PC-3 (cell line): Measurements from ENCODE around the gene CLCF1. TPM values are rescaled to one million over a fixed set of nuclear protein-coding genes. Genes with fewer than 3 reads are reported as not detected.
A peak's percentile ranks its signal among the peaks of the same experiment; 100 is the strongest.
"Not testable (repeated sequence)": the region's sequence is repeated elsewhere in the genome, so short reads cannot be mapped to it uniquely, and the experiment has no call there.

Experiments used
- ATAC-seq: fragments of 200-7000 bp; cut with Tn5 transposase; 2 replicates; pipeline ENCODE4 v1.9.1; 2020; ENCODE audit warnings: mild to moderate bottlenecking, moderate library complexity
- BruUV-seq: library from RNA; stranded (reverse); fragments of 400-500 nt; replicated peaks from 2 replicates; lab custom pipeline; 2021; lab: Mats Ljungman, UMichigan
- CTCF ChIA-PET: fragments of 300-600 bp; sonication (Branson Sonifier 250); formaldehyde crosslinking; loops from one replicate; lab custom pipeline; 2022; ENCODE audit warnings: antibody characterized with exemption; lab: Charles Lee
- POLR2A ChIA-PET: fragments of 300-600 bp; sonication (Branson Sonifier 250); formaldehyde crosslinking; loops from one replicate; lab custom pipeline; 2022; ENCODE audit warnings: antibody characterized with exemption; ENCODE audit not compliant: unreplicated experiment; lab: Charles Lee
- DNase-seq: peaks from one replicate; pipeline ENCODE4 v3.0.0-alpha.2; 2015
- H2AFZ ChIP-seq: fragments of 300-600 bp; sonication (generic); 2 replicates; pipeline ENCODE4 v1.6.0; 2016; ENCODE audit warnings: antibody characterized with exemption, low read length
- H3F3A ChIP-seq: fragments of 300-600 bp; sonication (generic); one replicate; pipeline ENCODE4 v1.6.0; 2017; ENCODE audit warnings: antibody characterized with exemption, low read length, control low read depth, mild to moderate bottlenecking; ENCODE audit not compliant: unreplicated experiment
- H3K27ac ChIP-seq: fragments of 300-600 bp; sonication (generic); 2 replicates; pipeline ENCODE4 v1.5.1; 2016; ENCODE audit warnings: mild to moderate bottlenecking, low read length
- H3K27me3 ChIP-seq: fragments of 300-600 bp; sonication (generic); 2 replicates; pipeline ENCODE4 v1.6.1; 2016; ENCODE audit warnings: low read length, mixed read lengths
- H3K36me3 ChIP-seq: fragments of 300-600 bp; sonication (generic); 2 replicates; pipeline ENCODE4 v1.6.1; 2016; ENCODE audit warnings: low read depth, mixed run types, low read length, mixed read lengths
- H3K4me1 ChIP-seq: fragments of 300-600 bp; sonication (generic); 2 replicates; pipeline ENCODE4 v1.5.1; 2016; ENCODE audit warnings: low read length; ENCODE audit not compliant: insufficient read depth
- H3K4me2 ChIP-seq: fragments of 300-600 bp; sonication (generic); 2 replicates; pipeline ENCODE4 v1.6.0; 2016; ENCODE audit warnings: low read length
- H3K4me3 ChIP-seq: fragments of 300-600 bp; sonication (generic); 2 replicates; pipeline ENCODE4 v1.5.1; 2016; ENCODE audit warnings: mild to moderate bottlenecking, low read length, mixed read lengths
- H3K79me2 ChIP-seq: fragments of 300-600 bp; sonication (generic); 2 replicates; pipeline ENCODE4 v1.6.1; 2017; ENCODE audit warnings: low read length, mixed read lengths
- H3K9ac ChIP-seq: fragments of 300-600 bp; sonication (generic); 2 replicates; pipeline ENCODE4 v1.6.0; 2016; ENCODE audit warnings: mild to moderate bottlenecking, low read length
- H3K9me2 ChIP-seq: fragments of 300-600 bp; sonication (generic); replicated peaks from 2 replicates; pipeline ENCODE4 v1.6.1; 2016; ENCODE audit warnings: mixed run types, low read length, mixed read lengths
- H3K9me3 ChIP-seq: fragments of 300-600 bp; sonication (generic); 2 replicates; pipeline ENCODE4 v1.6.1; 2016; ENCODE audit warnings: low read length, mixed read lengths
- H4K20me1 ChIP-seq: fragments of 300-600 bp; sonication (generic); 2 replicates; pipeline ENCODE4 v1.6.1; 2016; ENCODE audit warnings: low read length, mixed read lengths
- EZH2 ChIP-seq: fragments of 300-600 bp; sonication (generic); IDR thresholded peaks from one replicate; pipeline ENCODE4 v1.6.1; 2017; ENCODE audit warnings: antibody characterized with exemption, mild to moderate bottlenecking, low read length; ENCODE audit not compliant: unreplicated experiment
- EZH2phosphoT487 ChIP-seq: fragments of 300-600 bp; sonication (generic); IDR thresholded peaks from 2 replicates; pipeline ENCODE4 v1.6.1; 2018; ENCODE audit warnings: mild to moderate bottlenecking, antibody characterized with exemption, low read length, borderline replicate concordance
- intact Hi-C: fragments of 100-400 bp; cut with micrococcal nuclease; formaldehyde crosslinking; loops from 2 replicates; pipeline ENCODE4 v1.9.0; 2023
- total RNA-seq: library from RNA; depleted of rRNA; stranded (reverse); fragments of >200 nt; gene quantifications from 2 replicates; pipeline ENCODE4 v1.2.3, GENCODE V29; 2014
- TF ChIP-seq, protein P1 (sequence below): fragments of 300-600 bp; sonication (generic); conservative IDR thresholded peaks from 2 replicates; pipeline ENCODE4 v1.5.1; 2017; ENCODE audit warnings: antibody characterized with exemption, low read depth, mild to moderate bottlenecking, low read length

CLCF1 gene
- total RNA-seq, 1 experiment from 2014 or later, result 48.3 TPM

DNA sequence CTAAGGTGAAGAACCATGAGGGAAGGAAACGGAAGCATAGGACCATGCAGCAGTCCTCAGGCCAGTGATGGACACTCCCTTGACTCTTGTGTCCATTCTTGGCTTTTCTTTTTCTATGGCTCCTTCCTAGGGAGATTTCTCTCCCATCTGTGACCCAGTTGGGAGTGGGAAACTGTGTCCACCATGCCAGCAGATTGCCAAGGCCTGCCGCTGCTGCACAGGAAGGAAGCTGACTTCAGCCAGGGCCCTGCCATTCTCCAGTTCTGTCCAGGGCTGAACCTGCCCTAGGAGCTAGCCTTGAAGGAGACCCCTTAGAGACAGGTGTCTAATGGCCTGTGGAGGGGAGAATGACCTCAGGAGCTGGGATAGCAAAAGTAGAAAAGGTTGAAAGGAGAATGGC, 52.7 kb downstream of the CLCF1 start:
- H3K9me2 ChIP-seq, result no peaks in the 10 kb centered on the region
- no peaks in the 10 kb centered on the region for H3K9me3 ChIP-seq
- H3K4me1 ChIP-seq, result peaks cover 12% of the 10 kb centered on the region; the same call in 1 of the 2 replicates
- H3K4me2 ChIP-seq, result no peak overlapping the region
- H3K4me3 ChIP-seq, result no peak overlapping the region
- H3K79me2 ChIP-seq, result peaks cover 21% of the 10 kb centered on the region
- H3K27ac ChIP-seq, result no peak overlapping the region
- no TSS peak for BruUV-seq
- H3K9ac ChIP-seq, result no peak overlapping the region
- no peaks in the 10 kb centered on the region for H3K27me3 ChIP-seq
- ATAC-seq (no peak), DNase-seq (no peak)
- CTCF ChIA-PET, result no interaction called here
- intact Hi-C loops, result no loop called here
- no peak overlapping the region for H2AFZ ChIP-seq
- H3K36me3 ChIP-seq, result no peaks in the 10 kb centered on the region
- H4K20me1 ChIP-seq, result no peaks in the 10 kb centered on the region
- no peaks in the 10 kb centered on the region for H3F3A ChIP-seq
- POLR2A ChIA-PET, result no interaction called here
- no peak for TF ChIP-seq EZH2
- TF ChIP-seq EZH2phosphoT487, result no peak
- TF ChIP-seq, protein P1, sequence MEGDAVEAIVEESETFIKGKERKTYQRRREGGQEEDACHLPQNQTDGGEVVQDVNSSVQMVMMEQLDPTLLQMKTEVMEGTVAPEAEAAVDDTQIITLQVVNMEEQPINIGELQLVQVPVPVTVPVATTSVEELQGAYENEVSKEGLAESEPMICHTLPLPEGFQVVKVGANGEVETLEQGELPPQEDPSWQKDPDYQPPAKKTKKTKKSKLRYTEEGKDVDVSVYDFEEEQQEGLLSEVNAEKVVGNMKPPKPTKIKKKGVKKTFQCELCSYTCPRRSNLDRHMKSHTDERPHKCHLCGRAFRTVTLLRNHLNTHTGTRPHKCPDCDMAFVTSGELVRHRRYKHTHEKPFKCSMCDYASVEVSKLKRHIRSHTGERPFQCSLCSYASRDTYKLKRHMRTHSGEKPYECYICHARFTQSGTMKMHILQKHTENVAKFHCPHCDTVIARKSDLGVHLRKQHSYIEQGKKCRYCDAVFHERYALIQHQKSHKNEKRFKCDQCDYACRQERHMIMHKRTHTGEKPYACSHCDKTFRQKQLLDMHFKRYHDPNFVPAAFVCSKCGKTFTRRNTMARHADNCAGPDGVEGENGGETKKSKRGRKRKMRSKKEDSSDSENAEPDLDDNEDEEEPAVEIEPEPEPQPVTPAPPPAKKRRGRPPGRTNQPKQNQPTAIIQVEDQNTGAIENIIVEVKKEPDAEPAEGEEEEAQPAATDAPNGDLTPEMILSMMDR, result no peak

DNA sequence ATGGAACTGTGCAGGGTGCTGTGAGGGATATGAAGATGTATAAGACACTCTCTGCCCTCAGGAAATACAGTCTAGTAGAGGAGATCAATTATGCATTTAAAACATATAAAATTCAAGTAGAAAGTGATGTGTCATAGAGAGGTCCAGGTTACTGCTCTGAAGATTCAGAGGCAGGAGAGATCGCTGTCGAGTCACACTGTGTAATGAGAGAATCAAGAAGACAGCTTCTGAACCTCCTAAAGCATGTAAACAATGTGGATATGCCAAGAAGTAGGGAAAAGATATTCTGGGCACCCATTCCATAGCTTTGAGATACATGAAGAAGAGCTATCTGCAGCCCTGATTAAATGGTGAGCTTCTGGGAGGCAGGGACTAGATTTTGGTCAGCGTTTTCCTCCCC, 53.4 kb downstream of the CLCF1 start:
- Histone ChIP-seq H3K27me3 (no peaks in the 10 kb centered on the region), H3K4me1 (peaks cover 12% of the 10 kb centered on the region; the same call in 1 of the 2 replicates), H3K36me3 (no peaks in the 10 kb centered on the region), H3F3A (no peaks in the 10 kb centered on the region), H3K79me2 (peaks cover 21% of the 10 kb centered on the region), H3K9me2 (no peaks in the 10 kb centered on the region), H3K4me2 (no peak overlapping the region), H3K27ac (no peak overlapping the region), H3K9ac (no peak overlapping the region), H3K9me3 (no peaks in the 10 kb centered on the region), H3K4me3 (no peak overlapping the region), H4K20me1 (no peaks in the 10 kb centered on the region), H2AFZ (no peak overlapping the region)
- no peak for TF ChIP-seq EZH2phosphoT487
- TF ChIP-seq, protein P1, result no peak
- TF ChIP-seq EZH2, result no peak
- peak; percentile 27 for DNase-seq
- ChIA-PET POLR2A (no interaction called here), CTCF (no interaction called here)
- intact Hi-C loops, result no loop called here
- ATAC-seq, result no peak
- no TSS peak for BruUV-seq

DNA sequence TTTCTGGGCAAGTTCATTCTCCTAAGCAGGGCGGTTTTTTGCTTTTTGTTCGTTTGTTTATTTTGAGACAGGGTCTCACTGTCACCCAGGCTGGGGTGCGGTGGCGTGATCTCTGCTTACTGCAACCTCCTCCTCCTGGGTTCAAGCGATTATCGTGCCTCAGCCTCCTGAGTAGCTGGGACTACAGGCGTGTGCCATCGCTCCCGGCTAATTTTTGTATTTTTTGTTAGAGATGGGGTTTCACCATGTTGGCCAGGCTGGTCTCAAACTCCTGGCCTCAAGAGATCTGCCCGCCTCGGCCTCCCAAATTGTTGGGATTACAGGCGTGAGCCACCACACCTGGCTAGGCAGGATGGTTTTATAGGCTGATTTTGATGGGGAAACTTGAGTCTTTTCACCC, 54.5 kb downstream of the CLCF1 start:
- Histone ChIP-seq H3K9ac (peak overlapping the region; percentile 80; the same call in 1 of the 2 replicates), H3K79me2 (peaks cover 21% of the 10 kb centered on the region), H3K4me3 (peak overlapping the region; percentile 75), H3K4me1 (peaks cover 12% of the 10 kb centered on the region; the same call in 1 of the 2 replicates), H3K4me2 (peak overlapping the region; percentile 99)
- intact Hi-C loops, result loop anchor here (5.0 kb wide), 1 partner anchor 237 kb away; no protein-coding TSS in a partner anchor
- DNase-seq, H3K27me3 ChIP-seq, H4K20me1 ChIP-seq, POLR2A ChIA-PET, H3K27ac ChIP-seq, ATAC-seq, H3K36me3 ChIP-seq, H2AFZ ChIP-seq, H3K9me2 ChIP-seq, H3K9me3 ChIP-seq, H3F3A ChIP-seq, BruUV-seq: not testable (repeated sequence)
- CTCF ChIA-PET, result interaction anchor here (0.6 to 2.2 kb wide), 2 partner anchors 27 to 88 kb away, joined by 7 to 12 read pairs; no protein-coding TSS in a partner anchor
